IPS-NIHi11 (cell line): ENCODE data around the gene APRT.

Experiments used
- DNase-seq: peaks from one replicate; pipeline ENCODE4 v3.0.0; 2012; ENCODE audit warnings: mixed read lengths, low spot score

The APRT gene

DNA sequence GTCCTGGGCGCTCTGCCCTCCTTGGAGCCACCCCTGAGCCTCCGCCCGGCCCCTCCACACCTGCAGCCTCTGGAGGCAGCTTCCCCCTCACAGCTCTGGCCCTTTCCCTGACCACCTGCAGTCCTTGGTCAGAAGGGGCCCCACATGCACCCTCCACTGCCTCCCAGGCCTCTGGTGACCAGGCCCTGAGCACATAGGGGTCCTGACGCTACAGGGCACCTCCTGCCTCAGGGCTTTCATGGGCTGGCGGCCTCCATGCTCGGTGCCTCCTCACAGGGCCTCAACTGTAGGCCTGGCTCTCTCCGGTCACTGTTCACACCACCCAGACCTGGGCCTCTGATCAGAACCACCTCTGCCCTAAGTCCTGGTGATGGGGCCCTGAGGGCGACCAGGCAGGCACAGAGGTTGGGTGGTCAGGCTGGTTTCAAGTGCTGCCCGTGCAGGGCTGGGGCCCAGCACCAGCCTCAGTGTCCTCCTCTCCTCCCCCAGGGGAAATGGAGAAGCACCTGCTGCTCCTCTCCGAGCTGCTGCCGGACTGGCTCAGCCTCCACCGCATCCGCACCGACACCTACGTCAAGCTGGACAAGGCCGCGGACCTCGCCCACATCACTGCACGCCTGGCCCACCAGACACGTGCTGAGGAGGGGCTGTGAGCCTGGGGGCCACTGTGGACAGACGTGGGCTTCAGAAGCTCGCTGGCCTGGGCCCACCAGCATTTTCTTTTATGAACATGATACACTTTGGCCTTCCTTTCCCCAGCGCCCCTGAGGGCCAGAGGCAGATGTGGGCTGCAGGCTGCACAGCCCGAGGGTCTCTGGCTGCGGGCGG lies 3.9 kb downstream of the APRT start:
- no peak for DNase-seq

DNA sequence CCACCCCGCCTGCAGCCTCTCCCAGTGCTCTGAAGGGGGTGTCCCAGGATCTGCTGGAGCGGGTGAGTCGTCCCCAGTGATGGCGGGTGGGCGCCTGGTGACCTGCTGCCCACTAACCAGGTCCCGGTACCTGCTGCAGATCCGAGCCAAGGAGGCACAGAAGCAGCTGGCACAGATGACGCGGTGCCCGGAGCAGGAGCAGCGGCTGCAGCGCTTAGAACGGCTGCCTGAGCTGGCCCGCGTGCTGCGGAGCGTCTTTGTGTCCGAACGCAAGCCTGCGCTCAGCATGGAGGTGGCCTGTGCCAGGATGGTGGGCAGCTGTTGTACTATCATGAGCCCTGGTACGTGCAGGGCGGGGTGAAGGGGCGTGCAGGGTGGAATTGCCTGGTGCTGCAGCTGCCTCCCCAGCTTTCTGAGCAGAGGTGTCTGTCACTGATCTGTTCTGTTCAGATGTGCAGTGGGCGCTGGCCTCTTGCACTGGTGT lies 4.5 kb downstream of the APRT start:
- no peak for DNase-seq

DNA sequence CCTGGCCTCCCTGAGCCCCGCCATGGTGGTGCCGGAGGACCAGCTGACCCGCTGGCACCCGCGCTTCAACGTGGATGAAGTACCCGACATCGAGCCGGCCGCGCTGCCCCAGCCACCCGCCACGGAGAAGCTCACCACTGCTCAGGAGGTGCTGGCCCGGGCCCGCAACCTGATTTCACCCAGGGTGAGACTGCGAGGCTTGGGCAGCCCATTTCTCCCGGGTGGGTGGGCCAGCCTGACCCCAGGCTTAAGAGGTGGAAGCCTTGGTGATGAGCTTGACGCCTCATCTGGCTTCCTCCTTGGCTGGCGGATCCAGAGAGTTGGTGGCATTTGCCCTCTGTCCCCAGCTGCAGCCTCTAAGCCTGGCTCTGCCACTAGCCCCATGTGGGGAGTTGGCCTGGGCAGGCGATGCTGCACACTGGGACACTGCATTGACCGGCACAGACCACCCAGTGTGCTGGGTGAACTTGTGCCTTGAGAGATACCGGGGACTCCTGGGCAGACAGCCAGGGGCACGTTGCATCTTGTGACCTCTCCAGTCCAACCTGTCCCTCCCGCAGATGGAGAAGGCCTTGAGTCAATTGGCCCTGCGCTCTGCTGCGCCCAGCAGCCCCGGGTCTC lies 5.1 kb downstream of the APRT start:
- DNase-seq = no peak

DNA sequence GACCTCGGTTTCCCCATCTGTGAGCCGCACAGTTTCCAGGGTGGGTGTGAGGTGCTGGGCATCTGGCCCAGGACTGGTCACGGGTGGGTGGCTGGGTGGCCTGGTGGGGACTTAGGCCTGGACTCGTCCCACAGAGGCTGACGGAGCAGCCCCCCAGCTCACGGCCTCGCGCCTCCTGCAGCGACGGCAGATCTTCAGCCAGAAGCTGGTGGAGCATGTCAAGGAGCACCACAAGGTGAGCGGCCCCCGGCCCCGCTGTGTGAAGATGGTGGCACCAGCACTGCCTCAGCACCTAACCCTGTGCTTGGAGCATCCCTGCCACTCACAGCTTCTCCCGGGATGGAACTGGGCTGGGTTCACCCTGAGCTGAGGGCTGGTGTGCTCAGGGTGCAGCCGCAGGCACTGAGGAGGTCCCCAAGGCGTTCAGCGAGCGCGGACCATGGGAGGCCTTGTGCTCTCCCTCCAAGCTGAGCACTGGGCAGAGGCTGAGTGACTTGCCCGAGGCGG lies 5.8 kb downstream of the APRT start:
- no peak for DNase-seq

DNA sequence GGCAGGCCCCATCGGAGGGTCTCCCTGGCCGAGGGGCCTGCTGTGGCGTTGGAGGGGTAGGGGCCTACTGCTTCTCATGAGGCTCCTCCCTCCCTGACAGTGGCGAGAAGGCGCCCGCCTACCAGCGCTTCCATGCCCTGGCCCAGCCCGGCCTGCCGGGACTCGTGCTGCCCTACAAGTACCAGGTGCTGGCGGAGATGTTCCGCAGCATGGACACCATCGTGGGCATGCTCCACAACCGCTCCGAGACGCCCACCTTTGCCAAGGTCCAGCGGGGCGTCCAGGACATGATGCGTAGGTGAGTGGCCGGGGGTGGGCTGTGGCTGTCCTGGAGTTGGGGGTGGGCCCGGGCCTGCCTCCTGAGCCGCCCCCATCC lies 6.4 kb downstream of the APRT start:
- no peak for DNase-seq

- DNase-seq = peak; percentile 75
Observed at GRCh38 chr16:88804552-88805339, 7.0 kb downstream of the APRT start.

DNA sequence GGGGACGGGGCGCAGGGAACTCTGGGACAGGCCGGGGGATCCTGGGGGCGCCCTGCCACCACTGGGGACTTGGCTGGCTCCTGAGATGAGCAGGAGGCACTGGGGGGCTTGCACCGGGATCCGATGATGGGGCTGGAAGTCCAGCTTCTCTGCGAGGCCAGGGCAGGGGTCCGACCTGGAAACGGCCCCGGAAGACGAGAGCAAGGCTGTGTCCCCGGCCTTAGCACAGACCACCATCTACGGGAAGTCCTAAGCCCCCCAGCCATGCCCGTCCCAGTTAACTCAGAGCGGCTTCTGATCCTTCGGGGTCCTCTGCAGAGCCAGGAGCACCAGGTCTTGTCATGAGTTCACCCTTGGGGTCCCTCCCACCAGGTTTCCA lies 7.6 kb downstream of the APRT start:
- no peak for DNase-seq

DNA sequence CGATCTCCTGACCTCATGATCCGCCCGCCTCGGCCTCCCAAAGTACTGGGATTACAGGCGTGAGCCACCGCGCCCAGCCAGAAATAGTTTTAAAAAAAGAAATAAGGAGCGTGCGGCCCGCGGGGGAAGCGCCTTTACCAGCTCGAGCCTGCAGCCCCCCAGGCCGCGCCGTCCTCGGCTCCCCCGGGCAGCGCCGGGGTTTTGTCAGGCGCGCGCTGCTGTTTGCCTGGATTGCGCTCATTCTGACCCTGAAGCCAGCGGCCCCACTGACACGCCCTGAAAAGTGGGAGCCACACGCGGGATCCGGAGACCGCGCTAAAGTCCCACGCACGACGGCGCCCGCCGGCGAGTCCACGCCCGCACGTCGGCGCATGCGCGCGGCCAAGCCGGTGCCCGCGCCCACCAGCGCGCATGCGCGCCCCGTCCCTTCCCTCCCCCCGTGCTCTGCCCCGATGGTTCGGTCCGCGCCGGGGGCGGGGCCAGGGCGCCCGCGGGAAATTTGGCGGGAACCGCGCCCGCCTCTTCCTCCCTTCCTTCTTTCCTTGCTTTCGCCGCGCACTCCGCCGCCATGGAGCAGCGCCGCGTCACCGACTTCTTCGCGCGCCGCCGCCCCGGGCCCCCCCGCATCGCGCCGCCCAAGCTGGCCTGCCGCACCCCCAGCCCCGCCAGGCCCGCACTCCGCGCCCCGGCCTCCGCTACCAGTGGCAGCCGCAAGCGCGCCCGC lies 8.3 kb downstream of the APRT start, which contains the start of gene CDT1:
TSS of gene CDT1 (plus strand) at position 526 of the 724 bp plus-strand sequence. CDS start at position 569, 43 bp downstream.
- peak; percentile 99 for DNase-seq

GRCh38 chr16:88800277-88800592 lies 11.5 kb downstream of the APRT start:
- DNase-seq = no peak

- no peak for DNase-seq
Observed at GRCh38 chr16:88799569-88800276, 12.0 kb downstream of the APRT start.

DNA sequence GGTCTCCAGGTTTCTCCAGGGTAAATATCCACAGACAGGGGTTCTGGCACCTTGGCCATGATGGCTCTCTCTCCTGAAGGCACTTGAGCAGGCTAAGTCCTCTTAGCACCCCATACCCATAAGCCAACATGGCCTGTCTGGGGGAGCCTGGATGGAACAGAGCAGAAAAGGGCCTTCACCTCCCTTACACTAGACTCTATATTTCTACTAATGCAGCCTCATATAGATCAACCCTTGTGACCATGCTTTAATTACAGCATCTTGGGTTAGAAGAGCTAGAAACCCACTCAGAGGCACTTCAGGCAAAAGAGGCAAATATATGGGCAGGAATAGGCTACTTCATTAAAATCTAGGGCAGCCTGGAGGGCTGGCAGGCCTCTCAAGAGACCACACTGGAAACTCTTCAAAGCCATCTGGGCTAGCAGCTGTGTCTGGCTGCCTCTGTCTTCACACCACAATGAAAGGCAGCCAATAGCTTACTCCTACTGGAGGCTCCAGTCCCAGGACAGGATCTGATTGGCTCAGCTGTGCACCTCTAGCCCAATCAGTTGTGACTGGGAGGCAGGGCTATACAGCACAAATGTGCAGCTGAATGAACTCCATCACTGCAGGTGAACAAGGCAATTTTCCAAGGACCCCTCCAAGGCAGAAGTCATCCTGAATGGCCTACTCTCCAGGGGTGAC lies 12.8 kb downstream of the APRT start:
- DNase-seq = no peak

GRCh38 chr16:88798073-88798472 lies 13.7 kb downstream of the APRT start:
- DNase-seq = no peak

GRCh38 chr16:88796278-88796677 lies 15.4 kb downstream of the APRT start:
- DNase-seq = no peak

GRCh38 chr16:88793251-88793954 lies 18.3 kb downstream of the APRT start:
- DNase-seq = no peak

- no peak for DNase-seq
Observed at GRCh38 chr16:88792668-88793250, 19.0 kb downstream of the APRT start.

- DNase-seq = no peak
Observed at GRCh38 chr16:88792078-88792550, 19.6 kb downstream of the APRT start.

DNA sequence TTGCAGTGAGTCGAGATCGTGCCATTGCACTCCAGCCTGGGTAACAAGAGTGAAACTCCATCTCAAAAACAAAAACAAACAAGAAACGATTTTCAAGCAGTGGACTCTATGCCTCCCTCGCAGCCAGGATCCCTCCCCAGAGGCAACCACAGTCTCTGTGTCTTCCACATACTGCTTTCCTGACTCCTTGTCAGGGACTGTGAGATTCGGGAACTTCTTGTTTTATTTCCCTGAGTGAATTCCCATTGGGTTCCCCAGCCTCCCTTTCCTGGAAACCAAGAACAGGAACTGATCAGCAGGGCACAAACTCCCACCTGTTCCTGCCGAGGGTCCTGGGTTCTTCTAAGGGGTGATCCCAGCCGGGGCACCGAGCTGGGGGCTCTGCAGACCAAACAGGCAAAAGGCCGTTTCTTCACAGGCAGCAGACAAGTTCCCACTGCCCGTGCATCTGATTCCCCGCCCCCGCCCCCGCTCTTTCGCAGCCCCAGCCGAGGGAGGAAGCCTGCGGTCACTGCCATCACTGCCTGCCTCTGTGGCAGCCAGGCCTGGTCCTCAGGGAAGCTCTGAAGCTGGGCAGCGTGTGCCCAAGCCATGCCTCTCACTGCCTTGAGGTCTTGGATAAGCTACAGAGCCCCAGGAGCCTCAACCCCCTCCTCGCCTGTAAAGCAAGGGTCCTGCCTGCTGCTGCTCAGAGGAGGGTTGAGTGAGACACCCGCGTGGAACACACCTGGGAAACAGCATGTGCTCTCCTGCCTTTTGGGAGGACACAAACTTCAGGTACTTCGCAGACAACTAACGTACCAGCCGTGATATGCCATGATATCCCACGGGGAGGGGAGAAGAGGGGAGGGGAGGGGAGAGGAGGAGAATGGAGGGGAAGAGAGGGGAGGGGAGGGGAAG lies 21.2 kb downstream of the APRT start:
- DNase-seq = no peak

DNA sequence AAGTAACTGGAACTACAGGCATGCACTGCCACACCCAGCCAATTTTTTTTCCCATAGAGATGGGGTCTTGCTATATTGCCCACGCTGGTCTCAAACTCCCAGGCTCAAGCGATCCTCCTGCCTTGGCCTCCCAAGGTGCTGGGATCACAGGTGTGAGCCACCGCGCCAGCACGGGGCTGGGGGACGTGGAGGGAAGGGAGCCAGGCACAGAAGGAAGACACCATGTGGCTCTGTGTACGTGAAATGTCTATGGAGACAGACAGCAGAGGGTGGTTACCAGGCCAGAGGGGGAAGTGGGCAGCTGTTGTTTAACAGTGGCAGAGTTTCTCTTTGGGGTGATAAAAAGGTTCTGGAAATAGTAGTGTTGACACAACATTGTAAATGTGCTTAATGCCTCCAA lies 22.1 kb downstream of the APRT start:
- DNase-seq = no peak
